Activated T-cell treated with anti-CD3 and anti-CD28 coated beads for 48 hours (primary cell): ENCODE data around the gene SUCNR1.
"Not testable (repeated sequence)": the region's sequence is repeated elsewhere in the genome, so short reads cannot be mapped to it uniquely, and the experiment has no call there.

ENCODE experiments used
- DNase-seq: peaks from one replicate; pipeline ENCODE4 v3.0.0-alpha.2; 2020; ENCODE audit warnings: low read depth

SUCNR1 gene

DNA sequence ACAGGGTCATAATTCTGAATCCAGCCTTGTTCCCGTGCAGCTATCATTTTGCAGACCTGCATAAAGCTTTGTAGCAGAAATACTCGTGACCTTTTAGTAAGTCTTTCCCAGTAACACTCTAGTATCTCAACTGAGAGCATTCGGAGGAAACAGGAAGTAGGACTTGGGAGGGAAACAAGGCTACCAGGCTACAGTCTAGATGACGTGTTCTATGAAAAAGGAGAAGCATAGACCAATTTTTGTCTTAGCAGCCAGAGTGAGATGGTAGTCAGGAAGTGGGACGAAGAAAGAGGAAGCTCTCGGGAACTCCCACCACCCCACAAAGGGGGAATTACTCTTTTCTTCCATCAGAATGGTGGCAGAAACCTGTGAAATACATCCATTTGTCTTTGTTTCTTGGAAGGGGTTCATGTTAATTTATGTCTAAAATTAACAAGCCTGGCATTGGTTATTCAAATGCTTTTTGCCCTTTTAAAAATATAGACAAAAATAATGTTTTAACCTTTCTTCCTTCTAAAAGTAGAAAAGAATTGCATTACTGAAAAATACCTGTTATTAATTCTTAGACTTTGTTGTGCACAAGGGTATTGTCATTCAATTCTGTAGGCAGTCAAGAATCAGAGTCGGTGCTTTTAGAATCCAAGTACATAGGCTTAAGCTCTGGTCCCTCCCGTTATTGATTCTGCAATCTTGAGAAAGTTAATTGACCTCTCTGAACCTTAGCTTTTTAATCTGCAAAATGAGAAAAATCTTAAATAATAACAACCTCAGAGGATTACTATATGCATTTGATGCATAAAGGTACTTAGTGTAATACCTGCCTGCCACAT, 1.6 kb upstream of the SUCNR1 start:
- DNase-seq, result no peak

DNA sequence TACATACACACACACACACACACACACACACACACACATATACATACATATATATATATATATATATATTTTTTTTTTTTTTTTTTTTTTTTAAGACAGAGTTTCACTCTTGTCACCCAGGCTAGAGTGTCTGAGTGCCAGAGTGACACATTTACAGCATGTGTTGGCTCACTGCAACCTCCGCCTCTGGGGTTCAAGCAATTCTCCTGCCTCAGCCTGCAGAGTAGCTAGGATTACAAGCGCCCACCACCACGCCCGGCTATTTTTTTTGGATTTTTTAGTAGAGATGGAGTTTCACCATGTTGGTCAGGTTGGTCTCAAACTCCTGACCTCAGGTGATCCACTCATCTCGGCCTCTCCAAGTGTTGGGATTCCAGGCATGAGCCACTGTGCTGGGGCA, 636 bp downstream of the SUCNR1 start:
- not testable (repeated sequence) for DNase-seq

DNA sequence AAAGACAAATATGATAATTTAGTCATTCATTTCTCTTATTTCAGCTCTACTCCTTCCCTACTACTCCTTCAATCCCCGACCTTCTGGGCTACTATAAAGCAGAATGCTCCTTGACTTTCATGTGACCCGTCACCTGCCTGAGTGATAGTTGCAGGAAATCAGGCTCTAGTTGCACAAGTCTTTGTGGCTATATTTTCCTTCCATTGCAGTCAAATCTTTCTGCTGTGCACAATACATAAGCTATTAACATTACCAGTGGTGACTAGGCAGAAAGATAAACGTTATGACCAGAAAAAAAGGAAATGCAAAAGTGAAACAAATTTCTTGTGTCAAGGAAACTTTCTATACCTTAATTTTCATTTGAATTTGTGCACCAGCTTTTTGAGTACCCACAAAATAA, 2.3 kb downstream of the SUCNR1 start:
- no peak for DNase-seq

- DNase-seq, result no peak
Measured at GRCh38 chr3:151877269-151877668, 3.8 kb downstream of the SUCNR1 start.

DNA sequence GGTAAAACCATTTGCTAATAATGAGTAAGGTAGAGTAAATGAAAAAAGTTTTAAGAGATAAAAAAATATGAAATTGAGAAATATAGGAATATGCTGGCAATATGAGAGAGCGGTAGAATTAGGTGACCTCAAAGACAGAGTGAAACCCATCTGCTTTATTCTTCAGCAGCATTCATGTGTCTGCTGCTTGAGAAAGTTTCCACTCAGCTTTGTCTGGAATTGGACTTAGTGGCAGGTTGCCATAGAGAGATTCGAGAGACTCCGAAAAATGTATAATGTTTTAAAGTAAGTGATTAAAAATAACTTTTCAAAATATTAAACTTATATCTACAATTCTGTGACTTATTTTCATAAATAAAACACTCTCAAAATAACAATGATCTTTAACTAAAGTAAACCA, 5.0 kb downstream of the SUCNR1 start:
- DNase-seq, result no peak

DNA sequence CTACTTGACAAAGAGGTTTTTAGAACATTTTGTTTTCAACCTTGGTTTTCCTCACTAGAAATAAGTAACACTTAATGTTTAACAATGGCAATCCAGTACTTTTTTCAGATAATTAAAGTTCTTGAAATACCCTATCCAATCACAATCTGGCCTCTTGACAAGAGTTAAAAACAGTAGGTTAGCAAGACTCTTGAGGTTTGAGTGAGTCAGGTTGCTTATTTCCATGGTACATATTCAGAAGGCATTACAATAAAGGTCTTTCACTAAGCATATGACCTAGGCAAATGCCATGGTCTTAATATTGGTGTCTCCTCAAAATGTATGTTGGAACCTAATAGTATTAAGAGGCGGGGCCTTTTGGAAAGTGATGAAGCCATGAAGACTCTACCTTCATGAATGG, 5.6 kb downstream of the SUCNR1 start:
- DNase-seq, result no peak

DNA sequence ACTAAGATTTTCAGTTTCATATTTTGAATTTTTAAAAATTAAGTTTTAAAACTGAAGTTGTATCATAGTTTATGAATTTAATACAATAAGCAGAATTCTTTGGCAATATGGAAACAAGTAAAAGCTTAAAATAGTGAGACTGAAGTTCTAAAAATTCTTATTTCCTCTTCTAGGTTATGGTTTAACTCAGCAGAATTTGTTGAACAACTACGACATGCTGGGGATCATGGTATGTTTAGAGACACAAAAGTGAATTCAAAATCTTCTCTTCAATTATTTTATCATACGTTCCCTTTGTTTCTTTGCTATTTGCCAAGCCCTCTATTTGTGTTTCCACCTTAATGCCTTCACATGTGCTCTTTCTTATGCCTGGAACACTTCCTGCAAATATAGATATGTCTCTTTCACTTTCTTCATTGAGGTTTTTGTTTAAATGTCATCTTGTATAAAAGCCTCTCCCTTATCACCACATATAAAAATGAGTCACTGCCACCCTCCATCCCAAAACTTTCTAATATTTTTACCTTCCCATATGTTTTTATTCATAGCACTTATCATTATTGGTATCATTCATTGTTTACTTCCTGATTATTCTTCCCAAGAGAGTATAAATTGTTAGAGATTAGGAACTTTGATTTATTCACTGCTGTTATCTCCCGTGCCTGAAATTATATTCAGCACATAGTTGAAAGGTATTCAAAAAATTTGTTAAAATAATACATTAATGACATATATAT, 6.4 kb downstream of the SUCNR1 start:
- no peak for DNase-seq

- DNase-seq, result no peak
Measured at GRCh38 chr3:151880416-151880690, 6.9 kb downstream of the SUCNR1 start.

- no peak for DNase-seq
Measured at GRCh38 chr3:151881137-151881536, 7.7 kb downstream of the SUCNR1 start.

GRCh38 chr3:151885397-151885796, 12.0 kb downstream of the SUCNR1 start:
- not testable (repeated sequence) for DNase-seq

DNA sequence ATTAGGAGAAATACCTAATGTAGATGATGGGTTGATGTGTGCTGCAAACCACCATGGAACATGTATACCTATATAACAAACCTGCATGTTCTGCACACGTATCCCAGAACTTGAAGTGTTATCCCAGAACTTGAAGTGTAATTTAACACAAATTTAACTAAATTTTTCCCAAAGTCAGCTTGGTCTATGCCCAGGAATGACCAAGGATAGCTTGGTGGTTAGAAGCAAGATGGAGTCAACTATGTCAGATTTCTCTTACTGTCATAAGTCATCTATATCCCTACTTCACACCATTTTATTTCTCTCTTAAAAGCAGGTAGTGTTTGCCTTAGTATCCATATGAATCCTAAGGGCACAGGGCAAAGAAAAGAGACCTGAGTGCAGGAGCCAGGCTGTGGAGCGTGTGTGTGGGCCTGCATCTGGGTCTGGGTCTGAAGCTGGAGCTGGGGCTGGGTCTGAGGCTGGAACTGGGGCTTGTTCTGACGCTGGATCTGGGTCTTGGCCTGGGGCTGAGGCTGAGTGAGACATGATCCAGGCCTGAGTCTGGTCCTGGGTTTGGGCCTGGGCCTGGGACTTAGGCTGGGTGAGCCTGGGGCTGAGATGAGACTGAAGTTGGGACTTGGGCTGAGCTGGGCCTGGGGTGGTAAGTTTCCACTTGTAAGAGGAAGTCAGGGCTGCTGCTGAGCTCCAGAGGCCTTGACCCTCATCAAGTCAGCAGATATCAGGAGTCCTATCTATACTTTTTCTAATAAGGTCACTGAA, 14.2 kb downstream of the SUCNR1 start:
- not testable (repeated sequence) for DNase-seq

DNA sequence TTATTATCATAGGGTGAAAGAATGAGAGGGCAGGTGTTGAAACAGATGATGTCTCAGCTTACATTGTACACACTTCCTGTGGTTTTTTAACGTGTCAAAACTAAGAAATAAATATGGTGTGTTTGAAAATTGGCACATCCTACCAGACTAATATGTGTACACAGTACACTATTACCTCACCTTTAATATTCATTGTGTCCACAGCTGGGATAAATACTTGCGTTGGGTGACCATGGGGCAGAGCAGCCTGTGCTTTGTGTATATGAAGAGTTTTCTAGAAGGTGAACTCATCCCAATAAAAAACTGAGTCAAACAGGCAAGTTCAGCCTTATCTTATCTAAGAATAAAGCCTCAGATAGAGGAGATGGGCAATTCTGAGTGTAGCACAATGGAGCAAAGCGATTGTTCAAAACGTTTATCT, 17.3 kb downstream of the SUCNR1 start:
- DNase-seq, result no peak

- DNase-seq, result no peak
Measured at GRCh38 chr3:151891721-151892120, 18.3 kb downstream of the SUCNR1 start.

DNA sequence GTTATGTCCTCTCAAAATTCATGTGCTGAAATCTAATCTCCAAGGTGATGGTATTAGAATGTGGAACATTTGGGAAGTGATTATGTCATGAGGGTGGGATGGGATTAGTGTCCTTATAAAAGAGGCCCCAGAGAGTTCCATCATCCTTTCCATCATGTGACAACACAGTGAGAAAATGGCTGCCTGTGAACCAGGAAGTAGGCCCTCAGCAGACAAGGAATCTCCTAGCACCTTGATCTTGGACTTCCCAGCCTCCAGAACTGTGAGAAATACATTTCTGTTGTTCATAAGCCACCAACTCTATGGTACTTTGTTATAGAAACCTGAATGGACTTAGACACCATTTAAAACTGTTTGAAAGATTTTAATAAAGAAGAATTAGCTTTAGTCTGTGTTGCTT, 20.8 kb downstream of the SUCNR1 start:
- DNase-seq, result no peak

GRCh38 chr3:151895478-151896241, 22.2 kb downstream of the SUCNR1 start:
- no peak for DNase-seq

DNA sequence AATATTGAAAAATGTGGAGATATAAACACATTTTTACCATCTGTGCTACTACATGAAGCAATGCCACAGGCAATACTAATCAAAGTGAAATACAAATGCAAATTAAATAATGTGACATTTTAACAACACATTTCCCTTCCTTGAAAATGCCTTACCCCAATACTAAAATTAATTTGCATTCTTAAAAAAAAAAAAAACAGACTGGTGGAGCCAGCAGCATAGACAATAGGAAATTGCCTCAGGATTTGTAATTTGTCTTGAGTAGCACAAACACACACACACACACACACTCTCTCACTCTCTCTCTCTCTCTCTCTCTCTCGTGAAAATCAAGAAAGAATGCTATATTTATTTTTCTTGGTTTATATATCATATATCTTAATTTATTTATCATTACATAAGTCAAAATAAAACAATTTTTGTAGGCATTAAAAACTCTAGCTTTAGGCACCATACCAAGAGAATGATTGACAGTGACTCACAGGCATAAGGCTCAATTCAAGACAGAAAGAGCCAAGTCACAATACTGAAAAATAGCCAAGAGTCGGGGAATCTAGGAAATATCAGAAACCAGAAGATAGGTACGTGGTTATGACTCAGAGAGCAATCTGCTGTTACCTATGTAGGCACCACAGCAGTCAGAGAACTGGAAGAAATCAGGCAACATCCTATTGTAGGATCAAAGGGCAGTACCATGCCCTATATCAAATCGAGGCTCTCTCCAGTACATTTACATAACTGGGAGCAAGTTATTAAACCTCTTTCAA, 23.0 kb downstream of the SUCNR1 start:
- DNase-seq, result no peak

DNA sequence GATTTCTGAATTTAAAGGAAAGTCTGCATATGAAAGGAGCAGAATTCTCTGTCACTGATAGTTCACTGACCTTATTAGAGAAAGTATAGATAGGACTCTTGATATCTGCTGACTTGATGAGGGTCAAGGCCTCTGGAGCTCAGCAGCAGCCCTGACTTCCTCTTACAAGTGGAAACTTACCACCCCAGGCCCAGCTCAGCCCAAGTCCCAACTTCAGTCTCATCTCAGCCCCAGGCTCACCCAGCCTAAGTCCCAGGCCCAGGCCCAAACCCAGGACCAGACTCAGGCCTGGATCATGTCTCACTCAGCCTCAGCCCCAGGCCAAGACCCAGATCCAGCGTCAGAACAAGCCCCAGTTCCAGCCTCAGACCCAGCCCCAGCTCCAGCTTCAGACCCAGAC, 24.7 kb downstream of the SUCNR1 start:
- not testable (repeated sequence) for DNase-seq

- not testable (repeated sequence) for DNase-seq
Measured at GRCh38 chr3:151898564-151899261, 25.3 kb downstream of the SUCNR1 start.

GRCh38 chr3:151899996-151900395, 26.6 kb downstream of the SUCNR1 start:
- no peak for DNase-seq

GRCh38 chr3:151900460-151900859, 27.0 kb downstream of the SUCNR1 start:
- no peak for DNase-seq
